Osteocyte (in vitro differentiated cells): ENCODE data around the gene FAM221A. TPM values are rescaled to one million over a fixed set of nuclear protein-coding genes. Genes with fewer than 3 reads are reported as not detected.

Source experiments
- DNase-seq: peaks from one replicate; pipeline ENCODE4 v3.0.0; 2021; ENCODE audit warnings: mixed read lengths; ENCODE audit not compliant: unreplicated experiment; ENCODE audit errors: extremely low spot score
- H3K27ac Mint-ChIP-seq: one replicate; pipeline ENCODE4 v1.8.0; 2021; ENCODE audit warnings: mild to moderate bottlenecking, mixed read lengths; ENCODE audit not compliant: unreplicated experiment
- H3K27me3 Mint-ChIP-seq: one replicate; pipeline ENCODE4 v1.8.0; 2021; ENCODE audit warnings: mixed read lengths; ENCODE audit not compliant: unreplicated experiment
- H3K36me3 Mint-ChIP-seq: one replicate; pipeline ENCODE4 v1.8.0; 2021; ENCODE audit warnings: mixed read lengths; ENCODE audit not compliant: unreplicated experiment
- H3K4me1 Mint-ChIP-seq: one replicate; pipeline ENCODE4 v1.8.0; 2021; ENCODE audit warnings: mixed read lengths; ENCODE audit not compliant: unreplicated experiment
- H3K4me3 Mint-ChIP-seq: one replicate; pipeline ENCODE4 v1.8.0; 2021; ENCODE audit warnings: mild to moderate bottlenecking, moderate library complexity, mixed read lengths; ENCODE audit not compliant: unreplicated experiment
- H3K9me3 Mint-ChIP-seq: one replicate; pipeline ENCODE4 v1.8.0; 2021; ENCODE audit warnings: mixed read lengths; ENCODE audit not compliant: unreplicated experiment
- CTCF ChIP-seq: fragments of 200-600 bp; sonication (generic); IDR thresholded peaks from 2 replicates; pipeline ENCODE4 v1.5.0; 2021; ENCODE audit warnings: antibody characterized with exemption, mild to moderate bottlenecking, moderate library complexity
- total RNA-seq: library from RNA; stranded (reverse); gene quantifications from 2 replicates; pipeline ENCODE4 v1.2.1, GENCODE V29; 2021

FAM221A gene
- total RNA-seq, 1 donor from 2014 or later: 4.0 TPM

GRCh38 chr7:23713285-23714149, 33.5 kb downstream of the FAM221A start:
- Mint-ChIP-seq H3K4me3 (no peak overlapping the region), H3K9me3 (no peaks in the 10 kb centered on the region), H3K27ac (no peak overlapping the region), H3K4me1 (peaks cover 11% of the 10 kb centered on the region), H3K27me3 (no peaks in the 10 kb centered on the region), H3K36me3 (no peaks in the 10 kb centered on the region)
- DNase-seq: no peak
- TF ChIP-seq CTCF: no peak

DNA sequence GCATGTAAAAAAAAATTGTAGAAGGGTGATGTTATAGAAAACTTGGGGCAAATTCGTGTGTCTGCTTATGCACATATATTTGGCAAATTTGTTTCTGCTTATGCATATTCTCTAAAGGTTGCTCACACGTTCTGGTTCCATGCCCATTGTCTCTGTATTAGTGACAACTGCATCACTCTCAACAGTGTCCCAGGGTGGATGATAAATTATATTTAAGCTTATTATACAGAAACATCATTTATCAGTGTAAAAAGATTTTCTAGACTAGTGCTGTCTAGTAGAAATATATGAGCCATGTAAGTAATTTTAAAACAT, 34.1 kb downstream of the FAM221A start:
- H3K4me1 Mint-ChIP-seq: peaks cover 11% of the 10 kb centered on the region

DNA sequence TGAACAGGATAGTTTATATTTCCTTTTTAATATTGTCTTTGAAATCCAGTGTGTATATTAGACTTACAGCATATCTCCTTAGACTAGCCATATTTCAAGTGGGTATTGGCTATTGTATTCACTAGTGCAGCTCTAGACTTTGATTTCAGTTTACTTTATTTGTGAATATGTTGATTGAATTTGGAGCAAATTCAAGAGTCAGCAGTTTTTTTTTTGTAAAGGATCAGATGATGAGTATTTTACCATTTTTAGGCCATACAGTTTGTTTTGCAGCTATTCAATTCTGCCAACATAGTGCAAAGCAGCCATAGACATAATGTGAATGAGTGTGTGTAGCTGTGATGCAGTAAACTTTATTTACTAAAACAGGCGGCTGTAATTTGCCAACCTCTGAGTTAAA, 34.6 kb downstream of the FAM221A start:
- no peaks in the 10 kb centered on the region for H3K27me3 Mint-ChIP-seq
- H3K4me1 Mint-ChIP-seq: peaks cover 11% of the 10 kb centered on the region
- DNase-seq: no peak
- no peak overlapping the region for H3K4me3 Mint-ChIP-seq
- H3K9me3 Mint-ChIP-seq: no peaks in the 10 kb centered on the region
- H3K36me3 Mint-ChIP-seq: no peaks in the 10 kb centered on the region
- no peak for TF ChIP-seq CTCF
- no peak overlapping the region for H3K27ac Mint-ChIP-seq

More for the DNA sequence above, 34.1 kb downstream of the FAM221A start:
- DNase-seq: no peak
- no peaks in the 10 kb centered on the region for H3K9me3 Mint-ChIP-seq
- no peak for TF ChIP-seq CTCF
- no peaks in the 10 kb centered on the region for H3K27me3 Mint-ChIP-seq
- H3K27ac Mint-ChIP-seq: no peak overlapping the region
- H3K36me3 Mint-ChIP-seq: no peaks in the 10 kb centered on the region
- H3K4me3 Mint-ChIP-seq: no peak overlapping the region

DNA sequence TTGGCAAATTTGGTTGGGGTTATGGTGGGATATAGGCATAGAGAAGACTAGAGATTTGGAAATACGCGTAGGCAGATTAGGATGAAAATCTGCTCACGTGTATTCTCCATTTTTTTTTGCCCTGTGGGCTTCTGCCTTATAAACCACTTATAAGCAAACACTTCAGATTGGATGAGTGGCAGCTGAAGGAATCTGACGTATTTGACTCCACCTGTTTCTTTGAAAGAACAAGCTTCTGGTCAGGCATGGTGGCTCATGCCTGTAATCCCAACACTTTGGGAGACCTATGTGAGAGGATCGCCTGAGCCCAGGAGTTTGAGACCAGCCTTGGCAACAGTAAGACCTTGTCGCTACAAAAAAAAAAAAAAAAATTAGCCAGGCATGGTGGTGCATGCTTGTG, 35.1 kb downstream of the FAM221A start:
- DNase-seq: no peak
- no peaks in the 10 kb centered on the region for H3K27me3 Mint-ChIP-seq
- H3K4me3 Mint-ChIP-seq: no peak overlapping the region
- H3K9me3 Mint-ChIP-seq: no peaks in the 10 kb centered on the region
- H3K27ac Mint-ChIP-seq: no peak overlapping the region
- H3K36me3 Mint-ChIP-seq: no peaks in the 10 kb centered on the region
- no peak for TF ChIP-seq CTCF
- H3K4me1 Mint-ChIP-seq: peaks cover 11% of the 10 kb centered on the region

DNA sequence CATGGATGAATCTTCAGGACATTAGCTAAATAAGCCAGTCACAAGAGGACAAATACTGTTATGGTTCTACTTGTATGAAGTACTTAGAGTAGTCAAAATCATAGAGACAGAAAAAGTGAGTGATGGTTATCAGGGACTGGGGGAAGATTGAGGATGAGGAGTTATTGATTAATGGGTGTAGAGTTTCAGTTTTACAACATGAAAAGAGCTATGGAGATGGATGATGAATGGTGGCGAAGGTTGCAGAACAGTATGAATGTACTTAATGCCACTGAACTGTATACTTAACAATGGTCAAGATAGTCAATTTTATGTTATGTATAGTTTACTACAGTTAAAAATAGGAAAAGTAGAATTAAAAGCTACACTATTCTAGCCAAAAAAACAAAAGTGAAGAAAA, 37.8 kb downstream of the FAM221A start:
- H3K4me3 Mint-ChIP-seq: no peak overlapping the region
- no peak for DNase-seq
- no peak overlapping the region for H3K27ac Mint-ChIP-seq
- no peak for TF ChIP-seq CTCF
- no peaks in the 10 kb centered on the region for H3K9me3 Mint-ChIP-seq
- no peaks in the 10 kb centered on the region for H3K36me3 Mint-ChIP-seq
- peaks cover 8% of the 10 kb centered on the region for H3K4me1 Mint-ChIP-seq
- peaks cover 7% of the 10 kb centered on the region for H3K27me3 Mint-ChIP-seq
